ENCODE data around the gene ATP6V1G3. TPM values are rescaled to one million over a fixed set of nuclear protein-coding genes. Genes with fewer than 3 reads are reported as not detected.
"Not testable (repeated sequence)": the region's sequence is repeated elsewhere in the genome, so short reads cannot be mapped to it uniquely, and the experiment has no call there.

ATP6V1G3 gene
- polyA plus RNA-seq, 1 donor = not detected

- 100% methylated on average over 1 of the region's 2 CpGs for WGBS (ENCODE audit: insufficient coverage, low lambda C conversion rate)
- H3K9me3 ChIP-seq (ENCODE audit: control insufficient read depth, low read depth, low read length) = no peaks in the 10 kb centered on the region
- H3K27ac ChIP-seq (ENCODE audit: low read length) = no peak overlapping the region
- DNase-seq = no peak
- no peaks in the 10 kb centered on the region for H3K27me3 ChIP-seq (ENCODE audit: control insufficient read depth, insufficient read depth, low read length)
- H3K4me3 ChIP-seq (ENCODE audit: low read length) = no peak overlapping the region
- H3K4me1 ChIP-seq (ENCODE audit: control insufficient read depth, insufficient read depth, low read length) = no peaks in the 10 kb centered on the region
- H3K36me3 ChIP-seq (ENCODE audit: control insufficient read depth, insufficient read depth, low read length) = no peaks in the 10 kb centered on the region
Observed at GRCh38 chr1:198524556-198524955, 15.9 kb downstream of the ATP6V1G3 start.

DNA sequence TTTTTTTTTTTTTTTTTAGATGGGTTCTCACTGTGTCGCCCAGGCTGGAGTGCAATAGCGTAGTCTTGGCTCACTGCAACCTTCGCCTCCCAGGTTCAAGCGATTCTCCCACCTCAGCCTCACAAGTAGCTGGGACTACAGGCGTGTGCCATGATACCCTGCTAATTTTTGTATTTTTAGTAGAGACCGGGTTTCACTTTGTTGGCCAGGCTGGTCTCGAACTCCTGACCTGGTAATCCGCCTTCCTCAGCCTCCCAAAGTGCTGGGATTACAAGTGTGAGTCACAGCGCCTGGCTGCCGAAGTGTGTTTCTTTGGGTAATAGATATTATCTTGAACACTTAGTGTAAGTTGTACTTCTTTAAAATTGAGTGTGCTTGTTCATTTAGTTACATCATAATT is 16.4 kb downstream of the ATP6V1G3 start:
- not testable (repeated sequence) for H3K27ac ChIP-seq (ENCODE audit: low read length); H3K4me1 ChIP-seq (ENCODE audit: control insufficient read depth, insufficient read depth, low read length); DNase-seq; H3K4me3 ChIP-seq (ENCODE audit: low read length); H3K36me3 ChIP-seq (ENCODE audit: control insufficient read depth, insufficient read depth, low read length); H3K9me3 ChIP-seq (ENCODE audit: control insufficient read depth, low read depth, low read length); H3K27me3 ChIP-seq (ENCODE audit: control insufficient read depth, insufficient read depth, low read length)
- 92% methylated on average over 2 of the region's 10 CpGs for WGBS (ENCODE audit: insufficient coverage, low lambda C conversion rate)

DNA sequence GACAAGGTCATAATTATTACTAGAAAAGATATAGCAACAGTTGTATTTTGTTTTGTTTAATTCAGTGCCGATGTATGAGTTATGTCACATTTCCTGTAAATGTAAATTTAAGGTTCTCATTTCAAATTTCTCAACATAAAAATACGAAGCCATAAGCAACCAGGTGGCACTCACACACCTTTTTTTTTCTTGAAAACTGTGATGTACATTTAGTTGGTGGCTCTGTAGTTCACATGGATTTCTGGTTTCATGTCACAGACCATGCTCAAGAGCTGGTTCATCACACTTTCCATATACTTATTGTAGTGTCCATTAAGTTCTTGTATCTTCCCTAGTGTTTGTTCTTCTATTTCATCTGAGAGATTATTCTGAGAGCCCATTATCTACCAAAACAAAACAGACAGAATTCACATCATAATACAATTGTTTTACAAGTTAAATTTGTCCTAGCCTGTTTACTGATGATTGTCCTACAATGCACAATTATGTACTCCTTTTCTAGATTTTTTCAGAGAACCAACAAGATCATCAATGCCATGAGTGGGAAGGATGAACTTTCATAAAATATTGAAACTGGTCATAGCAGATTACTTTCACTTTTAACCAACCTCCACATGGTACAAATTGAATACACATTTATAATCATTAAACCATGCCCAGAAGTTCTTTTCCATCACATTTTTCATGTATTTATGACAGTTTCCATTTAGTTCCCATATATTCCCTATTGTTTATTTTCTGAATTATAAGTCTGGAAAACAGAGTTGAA is 17.1 kb downstream of the ATP6V1G3 start:
- H3K36me3 ChIP-seq (ENCODE audit: control insufficient read depth, insufficient read depth, low read length) = no peaks in the 10 kb centered on the region
- H3K27ac ChIP-seq (ENCODE audit: low read length) = no peak overlapping the region
- H3K27me3 ChIP-seq (ENCODE audit: control insufficient read depth, insufficient read depth, low read length) = no peaks in the 10 kb centered on the region
- no peak overlapping the region for H3K4me3 ChIP-seq (ENCODE audit: low read length)
- H3K4me1 ChIP-seq (ENCODE audit: control insufficient read depth, insufficient read depth, low read length) = no peaks in the 10 kb centered on the region
- WGBS (ENCODE audit: insufficient coverage, low lambda C conversion rate) = 100% methylated on average over 2 of the region's 2 CpGs
- H3K9me3 ChIP-seq (ENCODE audit: control insufficient read depth, low read depth, low read length) = no peaks in the 10 kb centered on the region
- no peak for DNase-seq

DNA sequence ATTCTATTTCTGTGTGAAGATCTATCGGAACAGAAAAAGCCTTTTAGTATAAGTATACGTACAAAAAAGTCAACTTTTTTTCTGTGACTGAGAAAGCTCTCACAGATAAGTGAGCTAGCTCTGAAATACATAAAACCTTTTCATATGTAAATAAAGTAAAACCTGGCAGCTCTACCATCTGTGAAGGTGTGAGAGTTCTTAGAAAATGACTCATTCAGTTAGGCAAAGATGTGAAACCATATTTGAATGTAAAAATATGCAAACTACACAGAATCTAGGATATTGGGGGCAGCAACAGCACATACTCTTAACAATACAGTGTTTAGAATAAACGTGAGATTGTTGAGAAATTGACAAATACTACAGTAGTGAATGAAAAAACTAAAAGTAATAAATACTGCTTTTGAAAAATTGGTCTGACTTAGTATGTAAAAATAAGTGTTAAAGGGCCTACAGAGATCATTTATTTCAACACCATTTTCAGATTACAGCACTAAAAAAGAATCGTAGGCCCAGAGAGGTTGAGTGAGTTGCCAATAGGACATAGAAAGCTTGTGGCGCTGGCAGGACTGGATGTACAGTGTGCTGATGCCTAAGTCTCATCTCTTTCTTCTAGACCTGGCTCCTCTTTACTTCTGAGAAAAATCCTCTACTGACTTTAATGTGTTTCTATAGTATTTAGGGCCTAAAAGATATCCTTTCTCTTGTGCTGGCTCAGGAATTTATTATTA is 19.8 kb downstream of the ATP6V1G3 start:
- H3K27me3 ChIP-seq (ENCODE audit: control insufficient read depth, insufficient read depth, low read length) = no peaks in the 10 kb centered on the region
- H3K27ac ChIP-seq (ENCODE audit: low read length) = no peak overlapping the region
- H3K4me1 ChIP-seq (ENCODE audit: control insufficient read depth, insufficient read depth, low read length) = no peaks in the 10 kb centered on the region
- no peaks in the 10 kb centered on the region for H3K9me3 ChIP-seq (ENCODE audit: control insufficient read depth, low read depth, low read length)
- no peak for DNase-seq
- H3K4me3 ChIP-seq (ENCODE audit: low read length) = no peak overlapping the region
- 80% methylated on average over 1 of the region's 5 CpGs for WGBS (ENCODE audit: insufficient coverage, low lambda C conversion rate)
- H3K36me3 ChIP-seq (ENCODE audit: control insufficient read depth, insufficient read depth, low read length) = no peaks in the 10 kb centered on the region

- DNase-seq = no peak
- no peaks in the 10 kb centered on the region for H3K4me1 ChIP-seq (ENCODE audit: control insufficient read depth, insufficient read depth, low read length)
- no peaks in the 10 kb centered on the region for H3K9me3 ChIP-seq (ENCODE audit: control insufficient read depth, low read depth, low read length)
- H3K27ac ChIP-seq (ENCODE audit: low read length) = no peak overlapping the region
- WGBS (ENCODE audit: insufficient coverage, low lambda C conversion rate) = 75% methylated on average over 3 of the region's 10 CpGs
- H3K4me3 ChIP-seq (ENCODE audit: low read length) = no peak overlapping the region
- no peaks in the 10 kb centered on the region for H3K27me3 ChIP-seq (ENCODE audit: control insufficient read depth, insufficient read depth, low read length)
- no peaks in the 10 kb centered on the region for H3K36me3 ChIP-seq (ENCODE audit: control insufficient read depth, insufficient read depth, low read length)
Observed at GRCh38 chr1:198519639-198520501, 20.6 kb downstream of the ATP6V1G3 start.

GRCh38 chr1:198517623-198518199 is 22.8 kb downstream of the ATP6V1G3 start:
- Histone ChIP-seq H3K27ac (ENCODE audit: low read length) (no peak overlapping the region), H3K4me3 (ENCODE audit: low read length) (no peak overlapping the region), H3K4me1 (ENCODE audit: control insufficient read depth, insufficient read depth, low read length) (no peaks in the 10 kb centered on the region), H3K9me3 (ENCODE audit: control insufficient read depth, low read depth, low read length) (no peaks in the 10 kb centered on the region), H3K27me3 (ENCODE audit: control insufficient read depth, insufficient read depth, low read length) (no peaks in the 10 kb centered on the region), H3K36me3 (ENCODE audit: control insufficient read depth, insufficient read depth, low read length) (no peaks in the 10 kb centered on the region)
- no peak for DNase-seq

- Histone ChIP-seq H3K36me3 (ENCODE audit: control insufficient read depth, insufficient read depth, low read length) (no peaks in the 10 kb centered on the region), H3K27me3 (ENCODE audit: control insufficient read depth, insufficient read depth, low read length) (no peaks in the 10 kb centered on the region), H3K4me1 (ENCODE audit: control insufficient read depth, insufficient read depth, low read length) (no peaks in the 10 kb centered on the region), H3K9me3 (ENCODE audit: control insufficient read depth, low read depth, low read length) (no peaks in the 10 kb centered on the region), H3K4me3 (ENCODE audit: low read length) (no peak overlapping the region), H3K27ac (ENCODE audit: low read length) (no peak overlapping the region)
- no peak for DNase-seq
Observed at GRCh38 chr1:198500096-198500495, 40.4 kb downstream of the ATP6V1G3 start.

DNA sequence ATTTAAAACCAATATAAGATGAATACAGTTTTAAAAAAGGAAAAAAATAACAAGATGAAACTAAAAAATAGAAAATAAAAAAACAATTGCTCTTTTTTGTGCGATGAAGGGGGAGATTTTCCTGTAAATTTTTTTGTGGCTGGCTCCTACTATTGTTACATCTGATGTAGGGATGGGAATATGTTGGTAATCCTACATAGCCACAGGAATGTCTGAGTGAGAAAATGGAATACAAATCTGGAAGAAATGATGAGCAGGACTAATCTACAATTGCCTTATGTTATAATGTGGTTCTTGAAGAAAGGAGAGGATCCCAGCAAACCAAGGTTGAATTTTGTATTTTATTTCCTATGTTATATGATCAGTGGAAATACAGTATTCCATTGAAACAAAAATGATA is 40.9 kb downstream of the ATP6V1G3 start:
- no peaks in the 10 kb centered on the region for H3K27me3 ChIP-seq (ENCODE audit: control insufficient read depth, insufficient read depth, low read length)
- H3K27ac ChIP-seq (ENCODE audit: low read length) = no peak overlapping the region
- peaks cover 1% of the 10 kb centered on the region for H3K9me3 ChIP-seq (ENCODE audit: control insufficient read depth, low read depth, low read length)
- H3K4me3 ChIP-seq (ENCODE audit: low read length) = no peak overlapping the region
- no peak for DNase-seq
- 100% methylated on average over 1 of the region's 1 CpG for WGBS (ENCODE audit: insufficient coverage, low lambda C conversion rate)
- no peaks in the 10 kb centered on the region for H3K4me1 ChIP-seq (ENCODE audit: control insufficient read depth, insufficient read depth, low read length)
- H3K36me3 ChIP-seq (ENCODE audit: control insufficient read depth, insufficient read depth, low read length) = no peaks in the 10 kb centered on the region

DNA sequence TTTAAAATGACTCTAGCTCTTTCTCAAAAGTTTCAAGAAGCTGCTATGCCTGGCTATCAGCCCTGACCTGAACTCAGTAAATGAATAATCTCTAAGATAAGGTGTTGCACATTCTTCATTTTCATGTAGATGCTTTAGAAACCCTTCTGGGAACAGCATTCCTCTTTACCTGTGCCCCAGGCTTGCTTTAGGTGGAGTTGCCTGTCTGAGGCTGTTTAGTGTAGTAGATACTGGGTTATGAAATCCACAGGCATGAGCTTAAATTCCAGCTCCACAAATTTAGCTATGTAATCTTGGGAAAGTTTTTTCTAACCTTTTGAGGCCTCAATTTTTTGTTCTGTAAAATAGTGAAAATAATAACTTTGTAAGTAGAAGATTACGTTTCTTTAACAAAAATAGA is 41.6 kb downstream of the ATP6V1G3 start:
- Histone ChIP-seq H3K27ac (ENCODE audit: low read length) (no peak overlapping the region), H3K9me3 (ENCODE audit: control insufficient read depth, low read depth, low read length) (peaks cover 4% of the 10 kb centered on the region), H3K27me3 (ENCODE audit: control insufficient read depth, insufficient read depth, low read length) (no peaks in the 10 kb centered on the region), H3K4me3 (ENCODE audit: low read length) (no peak overlapping the region), H3K4me1 (ENCODE audit: control insufficient read depth, insufficient read depth, low read length) (no peaks in the 10 kb centered on the region), H3K36me3 (ENCODE audit: control insufficient read depth, insufficient read depth, low read length) (no peaks in the 10 kb centered on the region)
- DNase-seq = no peak
- 85% methylated on average over 1 of the region's 1 CpG for WGBS (ENCODE audit: insufficient coverage, low lambda C conversion rate)

- no peak overlapping the region for H3K4me3 ChIP-seq (ENCODE audit: low read length)
- DNase-seq = no peak
- H3K36me3 ChIP-seq (ENCODE audit: control insufficient read depth, insufficient read depth, low read length) = no peaks in the 10 kb centered on the region
- H3K9me3 ChIP-seq (ENCODE audit: control insufficient read depth, low read depth, low read length) = peaks cover 4% of the 10 kb centered on the region
- WGBS (ENCODE audit: insufficient coverage, low lambda C conversion rate) = no CpG with 5 or more reads among the region's 1 CpG
- no peak overlapping the region for H3K27ac ChIP-seq (ENCODE audit: low read length)
- no peaks in the 10 kb centered on the region for H3K4me1 ChIP-seq (ENCODE audit: control insufficient read depth, insufficient read depth, low read length)
- H3K27me3 ChIP-seq (ENCODE audit: control insufficient read depth, insufficient read depth, low read length) = no peaks in the 10 kb centered on the region
Observed at GRCh38 chr1:198498103-198498385, 42.4 kb downstream of the ATP6V1G3 start.
